Peyer's patch (tissue), 4 donors: ENCODE results near the gene NAA80.

Experiments used
- POLR2A ChIP-seq, 2 donors: fragments of 450-650 bp; IDR thresholded peaks; one replicate each; pipeline ENCODE4 v1.5.1; 2017; ENCODE audit warnings: antibody characterized with exemption in 2 of 2, mild to moderate bottlenecking in 2 of 2, moderate library complexity in 2 of 2
- TF ChIP-seq, protein P1 (sequence below), 6 experiments: fragments of 450-650 bp in 4 of 6; fragments of 200-600 bp in 2 of 6; sonication (generic) in 1 of 6; IDR thresholded peaks; one replicate each; pipeline ENCODE4 v1.5.1; 2017 to 2019; ENCODE audit warnings: antibody characterized with exemption in 6 of 6, mild to moderate bottlenecking in 3 of 6, moderate library complexity in 1 of 6

DNA sequence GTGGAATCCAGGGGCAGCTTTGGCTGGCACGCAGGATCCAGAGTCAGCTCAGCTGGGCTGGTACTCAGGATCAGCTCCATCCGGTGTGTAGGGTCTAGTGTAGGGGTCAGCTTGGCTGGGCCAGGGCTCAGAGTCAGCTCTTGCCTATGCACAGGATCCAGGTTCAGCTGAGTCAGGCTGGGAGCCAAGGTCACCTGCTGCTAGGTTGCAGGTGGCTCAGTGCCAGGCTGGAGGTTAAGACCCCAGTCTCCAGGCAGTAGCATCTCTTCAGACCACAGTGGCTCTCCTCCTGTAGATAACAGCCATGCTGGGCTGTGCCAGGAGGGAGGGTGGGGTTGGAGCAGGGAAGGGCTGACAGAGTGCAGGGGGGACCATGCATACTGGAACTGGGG, 1.8 kb downstream of the NAA80 start:
- no peak for TF ChIP-seq POLR2A (IDR thresholded peaks at IDR 0.05)
- TF ChIP-seq, protein P1, sequence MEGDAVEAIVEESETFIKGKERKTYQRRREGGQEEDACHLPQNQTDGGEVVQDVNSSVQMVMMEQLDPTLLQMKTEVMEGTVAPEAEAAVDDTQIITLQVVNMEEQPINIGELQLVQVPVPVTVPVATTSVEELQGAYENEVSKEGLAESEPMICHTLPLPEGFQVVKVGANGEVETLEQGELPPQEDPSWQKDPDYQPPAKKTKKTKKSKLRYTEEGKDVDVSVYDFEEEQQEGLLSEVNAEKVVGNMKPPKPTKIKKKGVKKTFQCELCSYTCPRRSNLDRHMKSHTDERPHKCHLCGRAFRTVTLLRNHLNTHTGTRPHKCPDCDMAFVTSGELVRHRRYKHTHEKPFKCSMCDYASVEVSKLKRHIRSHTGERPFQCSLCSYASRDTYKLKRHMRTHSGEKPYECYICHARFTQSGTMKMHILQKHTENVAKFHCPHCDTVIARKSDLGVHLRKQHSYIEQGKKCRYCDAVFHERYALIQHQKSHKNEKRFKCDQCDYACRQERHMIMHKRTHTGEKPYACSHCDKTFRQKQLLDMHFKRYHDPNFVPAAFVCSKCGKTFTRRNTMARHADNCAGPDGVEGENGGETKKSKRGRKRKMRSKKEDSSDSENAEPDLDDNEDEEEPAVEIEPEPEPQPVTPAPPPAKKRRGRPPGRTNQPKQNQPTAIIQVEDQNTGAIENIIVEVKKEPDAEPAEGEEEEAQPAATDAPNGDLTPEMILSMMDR (IDR thresholded peaks at IDR 0.05), result no peak
